CD4-positive, alpha-beta T cell treated with Interleukin-21 for 1 hour (primary cell): ENCODE results near the gene BPIFB6.
"Not testable (repeated sequence)": the region's sequence is repeated elsewhere in the genome, so short reads cannot be mapped to it uniquely, and the experiment has no call there.

Source experiments
- DNase-seq: peaks from one replicate; pipeline ENCODE4 v3.0.0-alpha.2; 2020

Gene BPIFB6

GRCh38 chr20:33032555-33032954 is 1.1 kb downstream of the BPIFB6 start:
- DNase-seq, result no peak

DNA sequence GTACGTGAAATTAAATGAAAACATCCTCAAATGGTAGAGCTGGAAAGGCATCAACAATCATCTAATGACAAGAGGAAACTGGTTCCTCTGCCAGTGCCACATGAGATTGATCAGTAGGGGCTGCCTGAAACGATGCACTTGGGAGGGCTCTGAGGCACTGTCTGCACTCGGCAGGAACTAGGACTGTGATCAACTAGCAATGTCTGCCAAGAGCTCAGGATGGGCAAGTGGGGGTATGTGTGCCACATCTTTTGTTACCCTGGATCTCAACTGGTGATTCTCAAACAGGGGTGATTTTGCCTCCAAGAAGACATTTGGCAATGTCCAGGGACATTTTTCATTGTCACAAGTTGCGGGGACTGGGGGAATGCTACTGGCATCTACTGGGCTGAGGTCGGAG is 1.9 kb downstream of the BPIFB6 start:
- no peak for DNase-seq

DNA sequence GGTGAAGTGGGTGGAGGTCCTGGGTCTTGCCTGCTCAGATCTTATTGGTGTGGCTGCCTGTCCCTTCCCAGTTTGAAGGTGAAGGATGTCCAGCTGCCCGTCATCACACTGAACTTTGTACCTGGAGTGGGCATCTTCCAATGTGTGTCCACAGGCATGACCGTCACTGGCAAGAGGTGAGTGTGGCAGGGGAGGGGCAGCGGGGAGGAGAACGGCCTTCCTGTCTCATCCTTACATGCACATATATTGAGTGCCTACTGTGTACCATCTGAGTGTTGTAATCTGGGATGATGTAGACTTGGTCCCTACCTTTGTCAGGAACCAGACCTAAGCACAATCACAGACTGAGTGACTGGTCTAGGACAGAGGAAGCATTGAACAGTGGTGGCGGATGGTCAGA is 2.7 kb downstream of the BPIFB6 start:
- no peak for DNase-seq

DNA sequence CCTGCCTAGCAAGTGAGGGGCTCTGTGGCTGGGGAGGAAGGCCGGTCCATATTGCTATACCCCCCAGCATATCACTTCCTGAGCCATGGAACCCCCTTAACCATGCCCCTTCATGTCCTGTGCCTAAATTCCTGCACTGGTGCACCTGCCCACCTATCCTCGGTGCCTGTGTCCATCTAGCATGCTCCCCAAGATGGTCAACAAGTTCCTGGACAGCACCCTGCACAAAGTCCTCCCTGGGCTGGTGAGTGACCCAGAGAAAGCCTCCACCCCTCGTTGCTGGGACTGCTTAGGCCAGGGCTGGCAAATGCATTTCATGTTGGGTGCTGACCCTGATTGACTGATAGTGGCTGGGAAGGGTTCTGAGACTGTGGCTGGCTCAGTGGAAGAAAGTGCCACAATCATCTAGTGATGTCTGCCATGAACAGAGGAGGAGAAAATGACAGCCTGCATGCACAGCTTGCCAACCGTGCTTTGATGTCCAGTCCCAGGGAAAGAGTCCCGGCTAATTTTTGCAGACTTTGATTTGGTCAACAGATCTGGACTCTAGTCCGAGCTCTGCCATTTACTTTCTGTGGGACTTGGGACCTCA is 3.5 kb downstream of the BPIFB6 start:
- no peak for DNase-seq

DNA sequence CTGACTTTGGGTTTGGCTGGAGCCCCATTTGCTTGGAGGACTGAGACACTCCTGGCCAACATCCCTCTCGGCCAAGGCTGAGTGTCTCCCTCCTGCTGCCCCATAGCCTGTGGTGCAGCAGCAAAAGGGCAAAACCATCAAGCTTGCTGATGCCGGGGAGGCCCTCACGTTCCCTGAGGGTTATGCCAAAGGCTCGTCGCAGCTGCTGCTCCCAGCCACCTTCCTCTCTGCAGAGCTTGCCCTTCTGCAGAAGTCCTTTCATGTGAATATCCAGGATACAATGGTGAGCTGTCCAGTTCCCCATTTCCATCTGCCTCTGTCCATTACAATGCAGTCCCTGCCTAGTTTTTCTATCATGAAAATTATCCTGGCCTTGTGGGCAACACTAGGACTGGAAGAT is 6.0 kb downstream of the BPIFB6 start:
- DNase-seq, result no peak

- no peak for DNase-seq
Observed at GRCh38 chr20:33038243-33038642, 6.8 kb downstream of the BPIFB6 start.

GRCh38 chr20:33042430-33042829 is 11.0 kb downstream of the BPIFB6 start:
- DNase-seq, result no peak

DNA sequence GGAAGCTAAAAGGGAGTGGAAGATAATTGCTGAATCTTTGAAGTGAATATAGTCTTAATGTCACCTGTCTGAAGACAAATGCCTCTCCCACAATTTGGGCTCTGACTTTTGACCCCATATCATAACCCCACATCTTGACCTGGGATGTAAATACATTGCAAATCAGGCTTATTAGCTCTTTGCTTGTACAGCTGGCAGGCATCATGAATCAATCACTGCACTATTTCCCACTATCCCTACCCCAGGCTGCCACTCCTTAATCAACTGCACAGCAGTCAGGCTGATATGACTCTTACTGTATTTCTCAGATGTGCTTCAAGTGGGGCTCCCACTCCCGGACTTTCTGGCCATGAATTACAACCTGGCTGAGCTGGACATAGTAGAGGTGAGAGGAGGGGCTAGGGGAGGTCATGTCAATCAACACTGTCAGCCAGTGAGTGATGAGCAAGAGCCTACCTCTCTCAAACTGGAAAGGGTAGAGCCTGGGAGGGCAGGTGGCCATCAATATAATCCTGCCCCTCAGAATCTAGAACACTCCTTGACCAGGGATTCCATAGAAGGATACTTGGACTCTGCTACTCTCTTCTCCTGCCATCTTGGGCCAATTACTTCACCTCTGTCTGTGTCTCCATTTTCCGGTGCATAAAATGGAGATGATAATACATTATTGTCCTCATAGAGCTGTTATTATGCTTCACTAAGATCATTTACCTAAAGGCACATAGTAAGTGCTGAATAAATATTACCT is 11.7 kb downstream of the BPIFB6 start:
- DNase-seq, result no peak

- no peak for DNase-seq
Observed at GRCh38 chr20:33043731-33044181, 12.3 kb downstream of the BPIFB6 start.

GRCh38 chr20:33045129-33045721 is 13.8 kb downstream of the BPIFB6 start:
- not testable (repeated sequence) for DNase-seq

- DNase-seq, result no peak
Observed at GRCh38 chr20:33046412-33046811, 15.0 kb downstream of the BPIFB6 start.

GRCh38 chr20:33051333-33051732 is 19.9 kb downstream of the BPIFB6 start:
- DNase-seq, result no peak

DNA sequence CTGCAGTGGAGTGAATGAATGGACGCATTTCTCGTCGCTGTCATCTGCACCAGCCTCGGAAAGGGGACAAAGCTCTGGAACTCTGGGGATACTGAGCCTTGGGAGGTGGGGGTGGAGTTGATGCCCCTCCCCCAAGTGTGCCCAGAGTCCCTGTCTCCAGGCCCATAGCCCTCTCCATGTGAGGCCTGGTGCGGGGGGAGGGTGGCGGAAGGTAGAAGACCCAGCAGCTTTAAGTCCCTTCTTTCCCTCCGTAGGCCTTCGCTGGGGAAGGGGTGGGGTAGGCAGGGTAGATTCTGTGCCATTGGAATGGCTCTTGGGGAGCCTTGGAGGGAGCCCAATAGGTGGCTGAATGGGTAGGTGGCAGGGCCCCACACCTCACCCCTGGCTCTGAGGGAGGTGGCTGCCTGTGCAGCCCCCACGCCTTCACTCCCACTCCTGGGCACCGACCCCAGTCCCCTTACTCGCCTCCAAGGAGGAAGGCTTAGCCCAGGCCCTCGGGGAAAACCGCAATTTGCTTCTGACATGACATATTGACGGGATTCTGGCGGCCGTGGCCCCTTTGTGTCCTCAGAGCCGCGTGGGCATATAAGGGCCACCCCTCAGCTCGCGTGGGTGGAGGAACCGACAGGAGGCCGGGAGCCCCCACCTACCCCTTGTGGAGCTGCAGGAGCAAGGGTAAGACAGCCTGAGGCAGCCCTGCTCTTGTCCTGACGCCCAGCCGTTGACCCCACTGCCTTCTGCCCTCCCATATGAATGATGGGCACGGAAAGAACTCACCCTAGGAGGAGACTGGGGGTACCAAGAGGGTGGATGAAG is 22.1 kb downstream of the BPIFB6 start, which contains the start of gene BPIFB3:
Gene BPIFB3 (plus strand): TSS at position 613 of the 816 bp plus-strand sequence. CDS start 1,533 bp downstream, outside the sequence.
- no peak for DNase-seq

GRCh38 chr20:33054381-33054780 is 22.9 kb downstream of the BPIFB6 start:
- no peak for DNase-seq

- DNase-seq, result no peak
Observed at GRCh38 chr20:33054791-33055190, 23.3 kb downstream of the BPIFB6 start.

GRCh38 chr20:33059136-33059535 is 27.7 kb downstream of the BPIFB6 start:
- DNase-seq, result no peak

DNA sequence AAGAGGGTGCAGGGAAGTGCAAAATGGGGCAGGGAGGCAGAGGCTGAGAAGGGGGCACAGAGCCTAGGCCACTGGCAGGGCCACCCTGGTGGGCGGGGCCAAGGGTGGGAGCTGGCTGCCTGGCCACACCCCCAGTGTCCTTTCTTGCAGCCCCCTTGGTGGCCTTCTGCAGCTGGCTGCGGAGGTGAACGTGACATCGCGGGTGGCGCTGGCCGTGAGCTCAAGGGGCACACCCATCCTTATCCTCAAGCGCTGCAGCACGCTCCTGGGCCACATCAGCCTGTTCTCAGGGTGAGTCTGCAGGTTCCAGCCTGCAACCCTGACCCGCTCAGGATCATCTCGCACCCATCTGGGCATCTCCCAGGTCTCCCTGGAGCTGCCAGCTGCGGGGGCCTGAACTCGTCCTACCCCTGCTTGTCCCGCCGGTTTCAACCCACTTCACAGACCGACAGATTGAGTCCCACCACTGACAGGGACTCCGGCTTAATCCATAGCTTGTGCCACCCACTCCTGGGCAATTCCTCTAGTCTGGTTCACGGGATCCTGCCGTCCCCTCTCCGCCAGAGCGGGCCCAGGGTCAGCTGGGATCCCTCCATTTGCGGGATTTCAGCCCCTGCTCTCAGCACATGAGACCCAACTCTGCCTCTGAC is 28.4 kb downstream of the BPIFB6 start:
- DNase-seq, result no peak

DNA sequence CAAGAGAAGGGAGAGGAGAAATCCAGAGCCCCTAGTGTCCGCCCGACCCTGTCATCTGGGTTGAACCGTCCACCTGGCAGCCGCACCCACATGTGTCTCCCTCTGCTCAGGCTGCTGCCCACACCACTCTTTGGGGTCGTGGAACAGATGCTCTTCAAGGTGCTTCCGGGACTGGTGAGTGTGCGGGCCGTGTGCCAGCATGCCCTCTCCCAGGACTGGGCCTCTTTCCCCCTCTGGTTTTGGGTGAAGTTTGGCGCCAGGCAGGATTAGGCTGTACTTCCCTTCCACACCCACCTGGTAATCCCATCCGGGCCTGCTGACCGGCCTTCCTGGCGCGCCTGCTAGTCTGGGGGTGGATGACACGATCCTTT is 30.2 kb downstream of the BPIFB6 start:
- no peak for DNase-seq

GRCh38 chr20:33062105-33062824 is 30.8 kb downstream of the BPIFB6 start:
- no peak for DNase-seq

GRCh38 chr20:33062825-33063149 is 31.3 kb downstream of the BPIFB6 start:
- DNase-seq, result no peak

DNA sequence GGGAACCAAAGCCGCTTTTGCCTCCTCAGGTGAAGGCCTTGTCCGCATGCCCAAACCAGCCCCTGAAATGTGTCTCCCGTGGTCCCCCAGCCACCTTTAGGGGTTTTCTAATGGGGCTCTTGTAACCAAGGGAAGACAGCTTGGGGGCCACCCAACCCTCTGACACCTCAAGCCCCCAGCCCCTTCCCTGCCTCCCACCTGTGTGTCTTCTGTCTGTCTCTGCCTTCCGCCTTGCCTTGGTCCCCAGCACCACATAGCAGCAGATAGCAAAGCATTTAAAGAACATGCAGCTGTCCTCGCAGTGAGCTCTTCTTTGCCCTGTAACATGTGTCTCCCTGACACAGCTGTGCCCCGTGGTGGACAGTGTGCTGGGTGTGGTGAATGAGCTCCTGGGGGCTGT is 31.8 kb downstream of the BPIFB6 start:
- DNase-seq, result no peak

DNA sequence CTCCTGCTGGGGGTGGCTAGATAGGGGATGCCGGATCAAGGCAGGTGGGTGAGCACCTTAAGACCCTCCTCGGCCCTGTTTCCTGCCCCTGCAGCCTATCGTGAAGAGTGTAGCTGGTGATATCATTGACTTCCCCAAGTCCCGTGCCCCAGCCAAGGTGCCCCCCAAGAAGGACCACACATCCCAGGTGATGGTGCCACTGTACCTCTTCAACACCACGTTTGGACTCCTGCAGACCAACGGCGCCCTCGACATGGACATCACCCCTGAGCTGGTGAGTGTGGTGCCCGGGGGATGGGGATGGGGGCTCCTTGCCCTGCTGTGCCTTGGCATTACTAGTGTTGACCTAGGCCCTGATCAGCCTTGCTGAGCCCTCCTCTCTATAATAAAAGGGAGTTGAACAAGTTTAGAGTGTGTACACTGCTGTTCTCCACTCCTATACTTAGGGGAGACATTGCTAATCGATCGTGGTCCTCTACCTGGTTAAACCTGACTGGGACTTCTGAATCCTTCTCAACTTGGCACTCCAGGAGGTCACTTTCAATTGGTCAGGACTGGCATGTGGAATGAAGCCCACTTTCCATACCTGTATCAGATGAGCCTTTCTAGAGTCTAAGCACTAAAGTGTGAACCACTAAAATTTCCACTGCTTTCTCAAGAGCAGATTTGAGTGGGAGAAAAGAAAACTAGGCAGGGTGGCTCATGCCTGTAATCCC is 33.3 kb downstream of the BPIFB6 start:
- DNase-seq, result no peak
